HG03103 (cell line): Measurements from ENCODE around the gene SMAD3.
"Not testable (repeated sequence)": the region's sequence is repeated elsewhere in the genome, so short reads cannot be mapped to it uniquely, and the experiment has no call there.

Experiments
- ATAC-seq: cut with Tn5 transposase; IDR thresholded peaks from one replicate; pipeline ENCODE4 v1.9.1; 2021; ENCODE audit warnings: low read depth; ENCODE audit not compliant: unreplicated experiment

SMAD3 gene

GRCh38 chr15:67123291-67123690, 57.9 kb downstream of the SMAD3 start:
- ATAC-seq, result not testable (repeated sequence)

GRCh38 chr15:67124111-67124510, 58.7 kb downstream of the SMAD3 start:
- ATAC-seq, result no peak

DNA sequence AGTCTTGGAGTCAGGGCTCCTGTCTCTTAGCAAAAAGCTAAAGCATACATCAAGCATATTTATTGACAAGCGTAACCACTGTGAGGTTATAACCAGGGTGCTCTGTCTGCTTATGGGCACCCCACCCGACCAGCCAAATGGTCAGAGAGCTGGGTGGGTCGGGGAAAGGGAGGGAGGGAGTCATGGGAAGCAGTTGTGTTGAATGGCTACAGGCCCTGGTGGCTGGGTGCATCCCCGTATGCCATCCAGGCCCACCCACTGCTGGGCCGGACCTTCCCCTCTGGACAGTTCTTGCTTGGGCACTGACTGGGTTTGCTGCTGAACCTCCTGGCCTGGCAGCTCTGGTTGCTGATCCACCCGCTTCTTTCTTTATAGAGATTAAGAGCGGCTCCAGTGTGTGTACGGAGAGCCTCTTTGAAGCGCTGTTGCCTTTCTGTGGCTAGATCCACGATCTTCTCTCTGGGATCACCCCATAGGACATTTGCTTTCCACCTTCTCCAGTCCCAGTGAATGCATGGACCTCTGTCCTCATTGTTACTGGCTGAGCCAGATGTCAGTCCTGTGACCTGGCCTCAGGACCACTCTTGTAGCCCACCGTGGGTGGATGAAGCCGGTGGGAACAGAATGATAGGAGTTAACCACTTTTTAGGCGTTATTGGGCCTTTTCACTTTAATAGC, 59.6 kb downstream of the SMAD3 start:
- no peak for ATAC-seq

DNA sequence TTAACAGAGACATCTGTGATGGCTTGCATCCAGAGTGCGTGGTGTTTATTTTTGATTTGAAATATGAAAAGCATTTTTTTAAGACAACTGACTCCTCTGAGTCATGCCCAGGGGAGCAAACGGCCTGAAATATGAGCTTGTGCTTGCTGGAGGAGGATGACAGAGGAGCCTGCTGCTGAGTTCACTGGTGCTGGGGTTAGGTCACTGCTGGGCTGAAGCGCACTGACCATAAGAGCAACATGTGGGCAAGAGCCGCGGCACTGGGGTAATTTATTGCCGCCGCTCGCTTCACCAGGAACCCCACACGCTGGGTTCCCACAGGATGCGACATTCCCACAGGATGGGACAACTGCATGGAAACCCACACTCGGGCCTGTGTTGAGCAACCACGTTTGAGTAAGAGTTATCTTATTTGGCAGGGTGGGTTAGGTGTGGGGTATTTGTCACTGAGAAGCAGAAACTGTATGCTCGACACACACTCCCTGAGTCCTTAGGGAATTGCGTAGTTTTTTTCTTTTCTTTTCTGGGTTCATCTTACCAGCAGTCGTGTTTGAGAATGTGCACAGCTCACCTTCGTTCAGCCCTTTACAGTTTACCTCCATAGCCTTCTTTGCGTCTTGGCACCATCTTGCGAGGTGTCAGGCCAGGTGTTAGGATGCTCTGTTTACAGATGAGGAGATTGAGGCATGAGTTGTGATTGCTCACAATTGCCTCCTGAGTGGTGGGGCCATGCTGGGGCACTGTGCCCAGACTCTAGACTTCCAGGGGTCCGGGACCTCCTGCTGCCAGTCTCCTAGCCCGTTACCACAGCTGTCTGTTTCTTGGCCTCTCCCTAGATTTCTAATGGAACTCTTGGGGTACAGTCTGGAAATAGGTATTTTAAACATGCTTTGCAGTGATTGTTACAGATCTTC, 60.4 kb downstream of the SMAD3 start:
- ATAC-seq, result no peak

DNA sequence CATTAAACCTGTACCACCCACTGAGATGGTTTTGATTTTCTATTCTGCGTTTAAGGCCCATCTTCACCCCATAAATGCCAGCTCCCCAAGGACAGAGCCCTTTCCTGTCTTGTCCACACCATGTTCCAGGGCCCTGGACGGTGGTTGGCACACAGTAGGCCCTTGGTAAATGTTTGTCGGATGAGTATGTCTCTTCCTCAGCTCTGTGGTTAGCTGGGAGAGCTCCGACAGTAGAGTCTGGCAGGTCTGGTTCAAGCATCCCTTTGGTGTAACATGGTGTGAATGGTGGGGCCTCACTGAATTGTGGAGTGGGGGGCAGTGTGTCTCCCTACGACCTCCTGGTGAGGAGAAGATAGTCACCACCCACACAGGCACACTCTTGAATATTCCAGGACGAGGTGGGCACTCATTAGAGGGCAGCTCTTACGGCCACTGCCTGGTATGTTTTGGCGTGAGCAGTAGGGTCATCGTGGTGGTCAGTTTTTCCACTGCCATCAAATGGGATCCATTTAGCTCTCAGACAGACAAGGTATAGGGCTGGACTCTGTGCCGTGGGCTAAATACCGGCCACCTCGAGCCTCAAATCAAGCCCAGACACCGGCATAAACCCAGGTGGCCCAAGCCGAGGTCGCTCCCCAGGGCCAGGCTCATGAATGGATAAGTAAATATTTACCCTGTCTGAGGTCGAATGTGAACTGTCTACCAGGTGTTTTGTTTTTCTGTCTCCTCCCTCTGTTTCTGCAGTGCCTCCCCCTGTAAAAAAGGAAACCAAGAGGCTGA, 61.3 kb downstream of the SMAD3 start:
- ATAC-seq, result no peak

GRCh38 chr15:67127331-67127664, 61.9 kb downstream of the SMAD3 start:
- no peak for ATAC-seq

DNA sequence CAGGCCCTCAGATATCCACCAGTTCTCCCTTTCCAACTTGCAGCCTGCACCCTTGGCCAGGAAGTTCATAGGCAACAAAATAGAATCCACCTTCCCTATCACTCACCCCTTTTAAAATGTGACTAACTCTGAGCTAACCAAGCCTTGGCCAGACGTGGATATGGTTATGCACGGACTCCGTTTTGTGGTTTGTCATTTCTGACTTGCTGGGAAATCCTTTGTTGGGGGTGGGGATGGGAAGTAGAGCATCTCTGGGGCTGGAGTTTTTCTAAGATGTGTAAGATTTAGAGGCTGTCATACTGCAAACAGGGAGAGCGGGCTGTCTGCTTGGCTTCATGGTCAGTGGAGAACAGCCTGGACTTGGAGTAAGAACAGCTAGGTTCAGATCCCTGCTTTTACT, 62.6 kb downstream of the SMAD3 start:
- no peak for ATAC-seq

- ATAC-seq, result no peak
These were observed 64.8 kb downstream of the SMAD3 start for GRCh38 chr15:67130166-67130565.

DNA sequence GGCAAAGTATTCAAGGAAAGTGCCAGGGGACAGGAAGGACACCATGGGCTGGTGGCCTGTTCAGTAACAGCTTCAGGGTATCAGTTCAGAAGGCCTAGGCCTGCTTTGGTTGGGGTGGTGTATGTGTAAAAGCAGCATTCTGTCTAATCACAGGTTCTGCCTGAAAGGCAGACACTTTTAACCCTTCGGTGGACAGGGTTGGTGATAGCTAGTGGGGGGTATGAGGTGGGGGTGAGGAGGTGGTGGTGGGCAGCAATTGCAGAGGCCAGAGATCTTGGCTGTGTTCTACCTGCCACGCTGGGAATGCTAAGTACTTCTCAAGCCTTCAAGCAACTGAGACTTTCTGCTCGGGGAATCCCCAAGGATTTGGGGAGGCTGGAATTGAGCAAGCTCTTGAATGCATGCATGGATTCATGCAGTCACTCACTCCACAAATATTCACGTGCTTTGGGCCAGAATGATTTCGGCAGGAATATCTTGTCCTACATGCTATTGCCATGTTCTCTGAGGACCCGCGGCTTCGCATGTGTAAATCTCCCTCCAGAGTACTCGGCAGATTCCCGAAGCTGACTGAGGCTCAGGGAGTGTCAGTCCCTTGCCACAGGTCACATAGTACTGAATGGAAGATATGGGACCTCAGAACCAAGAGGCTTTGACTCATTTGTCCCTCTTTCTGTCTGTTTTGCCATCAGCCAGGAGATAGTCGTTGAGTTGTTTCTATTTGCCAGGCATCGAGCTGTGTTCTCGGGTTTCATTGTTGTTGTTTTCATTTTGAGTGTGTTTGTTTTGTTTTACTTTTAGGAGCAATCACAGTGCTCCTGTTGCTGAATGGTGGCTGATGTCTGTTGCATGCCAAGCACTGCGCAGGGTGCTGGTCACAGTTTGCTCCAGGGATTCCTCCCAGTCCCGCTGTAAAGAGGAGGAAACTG, 65.5 kb downstream of the SMAD3 start:
- ATAC-seq, result no peak

GRCh38 chr15:67132276-67132675, 66.9 kb downstream of the SMAD3 start:
- ATAC-seq, result no peak

DNA sequence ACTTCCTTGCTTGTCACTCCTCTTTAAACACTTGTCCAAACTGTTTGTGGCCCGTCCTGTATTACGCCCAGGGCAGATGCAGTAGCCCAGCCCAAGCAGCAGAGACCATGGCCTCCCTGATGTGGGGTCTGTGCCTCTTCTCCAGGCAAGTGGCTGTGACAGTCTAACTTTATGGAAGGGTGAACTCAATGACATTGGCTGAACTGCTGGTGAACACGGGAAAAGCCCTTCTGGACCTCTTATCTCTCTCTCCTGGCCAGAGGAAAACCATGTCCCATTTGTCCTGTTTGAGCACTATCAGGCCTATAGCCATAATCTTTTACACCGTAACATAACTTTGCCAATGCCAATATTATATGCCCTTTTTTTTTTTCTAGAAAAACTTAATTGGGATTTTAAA, 67.6 kb downstream of the SMAD3 start:
- ATAC-seq, result no peak

- ATAC-seq, result no peak
These were observed 68.3 kb downstream of the SMAD3 start for GRCh38 chr15:67133738-67134066.

- peak; percentile 67 for ATAC-seq
These were observed 68.9 kb downstream of the SMAD3 start for GRCh38 chr15:67134067-67134838.

GRCh38 chr15:67134871-67135492, 69.6 kb downstream of the SMAD3 start:
- no peak for ATAC-seq

- no peak for ATAC-seq
These were observed 70.1 kb downstream of the SMAD3 start for GRCh38 chr15:67135494-67135893.

- no peak for ATAC-seq
These were observed 71.4 kb downstream of the SMAD3 start for GRCh38 chr15:67136802-67137201.

GRCh38 chr15:67137319-67137718, 71.9 kb downstream of the SMAD3 start:
- ATAC-seq, result no peak

GRCh38 chr15:67137951-67138848, 72.8 kb downstream of the SMAD3 start:
- no peak for ATAC-seq
